NCI-H524 treated with DMSO at 0.1 percent for 48 hours (cell line): ENCODE data around the gene SCUBE1.

ENCODE experiments used
- DNase-seq: peaks from one replicate; lab custom pipeline; 2025; lab: John Stamatoyannopoulos, UW

The SCUBE1 gene

DNA sequence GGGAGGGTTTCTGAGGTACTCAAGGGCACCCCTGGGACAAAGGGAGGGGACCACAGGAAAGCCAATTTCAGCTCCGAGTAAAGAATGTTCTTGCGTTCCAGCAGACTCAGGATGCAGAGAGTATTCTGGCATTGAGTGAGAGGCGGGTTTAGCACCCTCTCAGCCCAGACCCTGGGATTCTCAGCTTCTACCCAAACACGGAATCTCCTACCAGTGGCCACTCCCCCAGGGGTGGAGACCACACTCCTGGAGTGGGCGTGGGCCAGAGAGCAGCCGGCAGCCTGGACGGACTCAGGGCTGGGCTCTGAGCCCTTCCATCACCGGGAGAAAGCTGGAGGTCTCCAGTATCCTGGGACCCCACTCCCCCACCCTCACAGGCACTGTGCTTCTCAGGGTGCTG is 130.1 kb downstream of the SCUBE1 start:
- DNase-seq: no peak

DNA sequence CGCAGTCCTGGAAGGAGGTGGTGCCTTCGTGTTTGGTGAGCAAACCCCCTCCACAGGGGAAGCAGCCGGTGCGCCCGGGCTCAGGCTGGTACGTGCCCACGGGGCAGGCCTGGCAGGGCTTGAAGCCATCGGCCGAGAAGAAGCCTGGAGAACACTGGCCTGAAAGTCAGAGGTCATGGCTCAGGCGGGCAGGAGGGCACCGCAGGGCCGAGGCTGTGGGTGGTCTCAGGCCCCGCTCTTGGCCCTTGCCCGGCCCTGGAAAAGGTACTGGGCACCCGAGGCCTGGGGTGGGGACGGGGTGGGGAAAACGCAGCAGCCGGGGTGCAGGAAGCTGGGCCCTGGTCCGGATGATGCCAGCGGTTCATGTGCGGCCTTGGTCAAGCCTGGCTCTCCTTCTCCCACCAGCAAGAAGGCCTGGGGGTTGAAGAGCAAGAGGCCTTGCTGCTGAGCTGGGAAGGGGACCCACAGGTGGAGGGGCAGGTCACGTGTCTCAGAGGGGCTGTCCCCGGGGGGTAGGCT is 130.7 kb downstream of the SCUBE1 start:
- DNase-seq: no peak

DNA sequence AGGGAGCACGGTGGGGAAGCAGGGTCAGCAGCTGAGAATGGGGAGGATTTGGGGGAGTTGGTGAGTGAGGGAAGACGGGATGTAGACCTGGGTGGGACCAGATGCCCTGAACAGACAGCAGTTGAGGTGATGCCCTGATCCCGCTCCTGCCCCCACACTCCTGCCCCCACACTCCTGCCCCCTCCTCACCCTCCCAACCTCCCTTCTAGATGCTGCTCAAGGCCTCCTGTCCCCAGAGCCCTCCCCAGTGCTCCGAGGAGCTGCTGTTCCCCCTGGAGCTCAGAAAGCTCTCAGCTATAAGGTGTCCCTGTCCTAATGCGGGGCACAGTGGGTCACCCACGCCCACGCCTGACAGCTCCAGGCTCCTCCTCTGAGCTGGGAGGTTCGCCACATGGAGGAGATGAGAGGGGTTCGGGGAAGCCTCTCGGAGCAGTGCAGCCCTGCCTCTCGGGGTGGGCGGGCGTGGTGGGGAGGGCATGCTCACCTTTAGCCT is 131.2 kb downstream of the SCUBE1 start:
- no peak for DNase-seq

DNA sequence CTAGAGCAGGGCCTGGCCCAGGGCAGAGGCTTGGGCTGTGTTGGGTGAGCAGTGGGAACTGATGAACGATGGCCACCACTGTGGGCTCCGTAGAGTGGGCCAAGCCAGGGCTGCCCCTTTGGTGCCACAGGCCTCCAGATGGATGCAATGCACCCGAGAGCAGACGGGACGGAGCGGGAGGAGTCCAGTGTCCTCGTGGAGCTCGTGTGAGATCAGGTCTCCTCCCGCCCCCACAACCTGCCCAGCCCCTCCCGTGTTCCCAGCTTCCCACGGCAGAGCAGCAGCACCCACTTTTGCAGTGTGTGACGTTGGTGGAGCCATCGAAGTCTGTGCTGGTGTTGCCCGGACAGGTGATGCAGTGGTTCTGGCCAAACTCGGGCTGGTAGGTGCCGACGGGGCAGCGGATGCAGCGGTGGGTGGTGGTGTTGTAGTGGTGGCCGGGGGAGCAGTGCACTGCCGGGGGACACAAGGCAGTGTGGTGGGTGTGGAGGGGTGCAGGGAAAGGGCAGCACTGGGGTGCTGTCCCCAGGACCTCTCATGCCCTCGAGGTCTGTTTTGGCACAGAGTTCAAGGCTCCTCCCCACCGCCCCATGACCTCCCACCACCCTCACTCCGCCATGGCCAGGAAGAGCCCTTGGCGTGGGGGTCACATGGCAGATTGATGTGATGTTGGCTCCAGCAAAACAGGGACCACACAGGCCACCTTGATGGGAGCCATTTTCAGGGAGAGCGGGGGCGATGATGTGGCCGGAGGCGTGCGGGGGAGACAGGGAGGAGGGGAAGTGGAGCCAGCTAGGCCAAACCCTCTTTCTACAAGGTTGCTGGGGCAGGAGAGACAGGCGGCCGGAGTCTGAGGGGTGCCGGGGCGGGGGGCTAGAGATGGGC is 132.3 kb downstream of the SCUBE1 start:
- no peak for DNase-seq

DNA sequence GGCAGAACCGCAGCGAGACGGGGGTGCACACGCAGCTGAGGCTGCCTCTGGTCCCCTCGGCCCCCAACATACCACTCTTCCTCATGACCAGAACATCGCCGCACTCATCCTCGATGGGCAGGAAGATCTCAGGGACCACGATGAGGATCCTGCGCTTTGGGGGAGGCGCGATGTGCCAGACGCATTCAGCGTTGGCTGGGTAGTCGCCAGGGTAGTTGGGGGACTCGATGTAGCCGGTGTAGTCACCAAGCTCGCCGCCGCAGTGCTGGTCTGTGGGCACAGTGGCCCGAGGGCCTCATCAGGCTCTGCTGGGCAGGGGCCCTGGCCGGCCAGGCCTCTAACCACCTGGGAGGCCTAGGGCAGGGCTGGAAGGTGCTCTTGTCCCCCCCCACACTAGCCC is 133.2 kb downstream of the SCUBE1 start:
- DNase-seq: no peak

DNA sequence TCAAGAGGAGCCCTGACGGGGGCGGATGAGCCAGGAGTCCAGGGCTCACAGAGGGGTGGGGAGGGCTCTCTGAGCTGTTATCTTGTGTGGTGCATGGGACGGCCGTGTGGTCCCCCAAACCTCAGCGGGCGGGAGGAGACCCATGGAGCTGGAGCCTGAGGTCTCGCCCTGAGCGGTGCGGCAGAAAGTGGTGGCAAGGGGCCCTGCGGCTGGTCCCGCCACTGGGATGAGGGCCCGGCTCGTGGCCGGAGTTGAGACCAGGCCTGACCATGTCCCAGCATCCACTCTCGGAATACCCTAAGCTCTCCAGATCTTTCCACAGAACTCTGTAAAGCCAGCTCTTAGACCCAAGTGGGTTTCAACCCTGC is 133.7 kb downstream of the SCUBE1 start:
- no peak for DNase-seq

DNA sequence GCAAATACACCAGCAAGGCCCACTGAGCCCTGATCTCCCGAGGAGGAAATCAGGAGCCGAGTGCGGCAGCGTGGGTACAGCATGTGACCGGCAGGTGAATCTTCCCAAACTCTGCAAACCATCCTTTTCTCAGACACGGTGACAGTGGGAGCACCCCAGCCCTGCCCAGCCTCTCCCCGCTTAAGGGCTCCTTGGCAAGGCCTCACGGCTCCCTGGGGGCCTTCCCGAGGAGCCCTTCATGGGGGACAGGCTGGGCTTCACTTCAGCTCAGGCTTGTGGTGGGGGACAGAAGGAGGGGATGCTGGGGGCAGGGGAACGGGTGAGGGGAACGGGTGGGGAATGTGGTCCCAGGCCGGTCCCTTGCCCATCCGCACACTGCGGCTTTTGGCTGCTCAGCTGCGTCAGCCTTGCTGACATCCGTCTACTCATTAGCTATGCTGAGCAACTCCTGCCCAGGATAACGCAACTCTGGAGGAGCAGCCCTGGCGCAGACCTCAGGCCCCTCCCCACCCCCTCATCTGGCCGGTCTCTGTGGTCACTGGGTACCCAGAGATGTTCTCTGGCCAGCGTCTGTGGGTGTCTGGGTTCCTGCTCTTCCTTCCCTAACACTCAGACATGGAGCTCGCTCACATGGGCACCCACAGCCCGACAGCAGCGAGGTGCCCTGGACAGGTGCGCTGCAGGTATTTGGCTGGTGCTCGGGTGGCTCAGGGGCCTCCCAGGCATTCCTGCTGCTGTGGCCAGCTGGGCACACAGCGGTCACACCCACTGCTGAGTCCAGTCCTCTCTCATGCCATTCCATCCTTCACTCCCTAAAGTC is 134.3 kb downstream of the SCUBE1 start:
- no peak for DNase-seq

DNA sequence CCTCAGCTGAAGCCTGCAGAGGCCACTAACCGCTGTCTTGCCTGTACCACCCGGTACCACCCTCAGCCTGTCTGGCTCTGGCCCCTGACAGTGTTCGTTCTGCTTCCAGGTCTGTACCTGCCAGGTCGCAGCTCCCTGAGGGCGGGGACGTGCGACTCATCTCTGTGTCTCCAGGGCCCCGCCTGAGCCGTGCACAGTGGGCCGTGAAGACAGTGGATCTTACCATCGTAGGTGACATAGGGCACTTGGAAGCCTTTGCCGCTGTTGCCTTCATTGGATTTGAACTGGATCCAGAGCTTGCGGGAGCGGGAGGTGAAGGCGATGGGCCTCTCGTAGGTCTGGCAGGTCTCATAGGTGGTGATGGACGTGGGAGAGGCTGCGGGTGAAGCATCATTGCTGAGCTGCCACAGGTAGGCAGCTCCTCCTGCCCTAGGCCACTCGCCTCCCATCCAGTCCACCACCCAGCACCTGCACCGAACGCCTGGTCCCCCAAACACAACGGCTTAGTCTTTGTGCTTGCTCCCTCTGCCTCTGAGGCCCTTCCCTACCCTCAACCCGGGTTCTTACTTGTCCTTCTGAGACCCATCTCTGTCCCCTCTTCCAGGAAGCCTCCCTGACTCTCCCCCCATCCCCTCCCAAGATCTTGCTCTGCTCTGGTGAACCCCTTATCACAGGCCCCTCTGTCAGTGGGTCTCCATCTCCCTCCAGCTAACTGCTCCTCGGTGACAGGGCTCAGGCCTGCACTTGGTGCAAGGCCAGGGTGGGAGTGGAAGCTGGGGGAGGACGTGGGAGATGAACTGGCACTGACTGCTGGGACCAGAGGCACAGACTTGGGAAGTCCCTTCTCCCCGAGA is 135.1 kb downstream of the SCUBE1 start:
- DNase-seq: no peak

DNA sequence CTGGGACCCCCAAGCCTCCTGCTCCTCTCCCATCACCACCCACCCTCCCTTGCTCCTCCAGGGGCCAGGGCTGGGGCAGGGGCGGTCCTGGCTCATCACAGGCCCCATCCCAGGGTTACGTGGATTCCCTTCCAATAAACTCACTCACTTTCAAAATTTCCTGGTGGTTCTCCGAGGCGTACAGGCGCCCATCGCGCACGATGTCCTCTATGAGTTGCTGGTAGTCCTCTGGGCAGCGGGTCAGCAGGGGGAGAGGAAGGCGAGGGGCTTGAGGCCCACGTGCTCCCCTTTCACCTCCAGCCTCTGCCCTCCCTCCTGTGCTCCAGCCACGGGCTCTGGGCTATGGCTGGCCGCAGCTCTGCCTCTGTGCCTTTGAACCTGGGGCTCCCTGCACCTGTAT is 135.8 kb downstream of the SCUBE1 start:
- no peak for DNase-seq

DNA sequence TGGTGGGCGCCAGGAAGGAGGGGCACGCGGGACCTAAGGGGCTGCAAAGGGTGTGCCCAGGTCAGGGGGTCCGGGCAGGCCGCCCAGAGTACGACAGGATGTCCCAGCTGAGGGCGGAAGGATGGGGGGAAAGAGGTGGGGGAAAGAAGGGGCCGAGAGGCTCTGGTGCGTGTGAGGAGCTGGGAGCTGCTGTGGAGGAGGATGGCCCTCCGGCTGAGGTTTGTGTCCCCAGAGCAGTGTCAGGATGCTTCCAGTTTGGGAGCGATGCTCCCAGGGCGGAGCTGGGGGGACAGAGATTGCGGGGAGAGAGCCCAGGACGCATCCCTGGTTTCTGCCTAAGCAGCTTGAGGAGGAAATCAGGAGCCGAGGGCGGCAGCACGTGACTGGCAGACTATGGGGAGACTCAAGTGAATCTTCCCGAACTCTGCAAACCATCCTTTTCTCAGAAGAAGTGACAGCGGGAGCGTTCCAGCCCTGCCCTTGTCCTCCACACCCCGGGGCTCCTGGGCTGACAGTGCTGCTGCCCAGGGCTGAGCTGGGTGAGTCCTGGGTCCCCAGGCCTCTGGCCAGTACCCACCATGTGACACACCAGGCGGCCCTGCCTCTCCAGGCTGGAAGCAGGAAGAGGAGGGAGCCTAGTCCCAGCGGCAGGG is 136.5 kb downstream of the SCUBE1 start:
- DNase-seq: no peak

DNA sequence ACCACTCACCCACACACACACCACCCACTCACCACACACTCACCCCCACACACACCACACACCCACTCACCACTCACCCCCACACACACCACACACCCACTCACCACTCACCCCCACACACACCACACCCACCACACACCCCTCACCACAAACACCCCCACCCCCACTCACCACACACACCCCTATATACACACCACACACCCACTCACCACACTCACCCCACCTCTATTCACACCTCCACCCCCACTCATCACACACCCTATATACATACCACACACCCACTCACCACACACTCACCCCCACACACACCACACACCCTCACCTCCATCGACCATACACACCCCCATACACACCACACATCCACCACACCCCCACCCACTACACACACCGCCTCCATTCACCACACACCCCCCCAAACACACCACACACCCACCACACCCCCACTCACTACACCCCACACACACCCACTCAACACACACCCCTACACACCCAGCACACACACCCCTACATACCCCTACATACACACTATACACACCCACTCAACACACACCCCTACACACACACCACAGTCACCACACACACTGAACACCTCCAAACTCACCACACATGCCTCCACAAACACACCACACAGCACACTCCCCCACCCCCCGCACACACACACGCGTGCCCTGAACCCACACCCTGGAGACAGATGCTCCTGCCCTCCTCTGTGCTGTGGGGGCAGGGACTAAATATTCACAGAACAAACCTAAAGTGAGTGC is 137.2 kb downstream of the SCUBE1 start:
- no peak for DNase-seq

DNA sequence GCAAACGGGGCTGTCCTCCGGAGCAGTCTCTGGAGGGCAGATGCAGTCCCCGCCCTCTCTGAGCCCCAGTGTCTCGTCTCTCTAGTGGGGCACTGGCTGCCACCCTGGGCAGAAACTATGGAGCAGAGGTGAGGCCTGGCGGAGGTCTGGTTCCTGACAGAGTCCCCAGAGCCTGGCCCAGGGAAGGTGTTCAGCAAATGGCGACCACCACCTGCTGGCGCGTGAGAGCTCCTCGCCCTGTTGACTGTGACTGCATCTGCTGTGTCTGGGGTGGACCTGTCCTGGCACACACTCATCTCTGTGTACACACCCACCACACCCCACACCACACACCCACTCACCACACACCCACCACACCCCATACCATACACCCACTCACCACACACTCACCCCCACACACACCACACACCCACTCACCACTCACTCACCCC is 137.9 kb downstream of the SCUBE1 start:
- DNase-seq: no peak

DNA sequence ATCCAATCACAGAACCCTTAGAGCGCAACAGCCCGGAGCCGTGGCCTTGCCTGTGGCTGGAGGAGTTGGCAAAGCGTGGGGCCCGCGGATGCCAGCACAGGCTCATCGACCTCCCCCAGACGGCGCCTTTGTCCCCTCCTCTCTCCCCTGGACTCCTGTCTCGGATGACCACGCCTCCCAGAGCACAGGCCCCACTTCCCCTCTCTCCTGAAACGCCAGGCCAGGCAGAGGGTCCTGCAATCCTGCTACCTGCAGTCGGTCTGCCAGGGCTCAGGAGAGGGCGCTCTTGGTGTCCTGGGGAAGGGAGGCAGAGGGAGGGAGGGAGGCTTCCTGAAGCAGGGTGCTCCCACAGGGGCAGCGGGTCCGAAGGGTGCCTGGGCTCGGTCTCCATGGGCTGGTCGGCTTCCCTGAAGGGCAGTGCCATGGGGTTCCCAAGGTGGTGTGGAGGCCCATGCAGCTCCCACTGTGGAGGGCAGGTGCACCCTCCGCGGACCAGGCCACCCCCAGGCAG is 139.6 kb downstream of the SCUBE1 start:
- no peak for DNase-seq

DNA sequence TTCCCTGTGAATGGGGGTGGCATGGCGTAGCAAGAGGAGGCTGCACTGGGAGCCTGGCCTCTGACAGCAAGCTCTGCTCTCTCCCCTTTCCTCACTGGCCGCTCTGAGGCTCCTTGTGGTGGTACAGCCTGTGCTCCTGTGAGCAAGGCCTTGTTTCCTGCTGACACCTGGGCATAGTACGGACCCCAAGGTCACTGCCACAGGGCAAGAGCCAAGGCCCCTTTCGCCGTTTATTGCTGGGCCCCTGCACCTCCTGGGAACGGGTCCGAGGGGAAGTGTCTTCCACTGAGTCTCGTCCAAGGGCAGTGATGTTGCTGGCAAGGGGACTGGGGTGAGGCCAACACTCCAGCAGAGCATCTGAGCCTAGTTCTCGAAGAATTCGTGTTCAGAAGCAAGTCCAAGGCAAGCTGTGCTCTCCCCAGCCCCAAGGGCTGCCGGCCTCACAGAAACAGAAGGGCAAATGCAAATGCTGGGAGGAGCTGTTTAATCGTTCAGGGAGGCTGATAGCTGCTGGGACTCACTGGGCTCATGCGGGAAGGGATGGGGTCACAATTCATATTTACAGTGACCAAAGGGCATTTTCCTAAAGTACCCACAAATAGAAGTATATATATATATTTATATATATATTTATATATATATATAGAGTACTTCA is 140.3 kb downstream of the SCUBE1 start:
- DNase-seq: no peak

DNA sequence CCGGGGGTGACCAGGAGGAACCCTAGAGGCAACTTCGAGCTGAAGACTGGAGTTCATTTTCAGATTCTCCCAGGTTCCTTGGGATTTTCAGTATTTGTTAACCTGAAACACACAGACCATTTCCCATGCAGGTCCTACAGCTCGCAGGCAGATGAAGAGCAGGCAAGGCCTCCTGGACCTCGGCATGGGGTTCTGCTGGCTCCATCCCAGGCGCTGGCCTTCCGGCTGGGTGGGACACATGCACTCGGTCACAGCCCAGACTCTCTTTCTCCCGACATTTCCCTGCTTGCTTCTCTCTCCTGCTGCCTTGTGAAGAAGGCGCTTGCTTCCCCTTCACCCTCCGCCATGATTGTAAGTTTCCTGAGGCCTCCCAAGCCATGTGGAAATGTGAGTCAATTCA is 140.8 kb downstream of the SCUBE1 start:
- no peak for DNase-seq

DNA sequence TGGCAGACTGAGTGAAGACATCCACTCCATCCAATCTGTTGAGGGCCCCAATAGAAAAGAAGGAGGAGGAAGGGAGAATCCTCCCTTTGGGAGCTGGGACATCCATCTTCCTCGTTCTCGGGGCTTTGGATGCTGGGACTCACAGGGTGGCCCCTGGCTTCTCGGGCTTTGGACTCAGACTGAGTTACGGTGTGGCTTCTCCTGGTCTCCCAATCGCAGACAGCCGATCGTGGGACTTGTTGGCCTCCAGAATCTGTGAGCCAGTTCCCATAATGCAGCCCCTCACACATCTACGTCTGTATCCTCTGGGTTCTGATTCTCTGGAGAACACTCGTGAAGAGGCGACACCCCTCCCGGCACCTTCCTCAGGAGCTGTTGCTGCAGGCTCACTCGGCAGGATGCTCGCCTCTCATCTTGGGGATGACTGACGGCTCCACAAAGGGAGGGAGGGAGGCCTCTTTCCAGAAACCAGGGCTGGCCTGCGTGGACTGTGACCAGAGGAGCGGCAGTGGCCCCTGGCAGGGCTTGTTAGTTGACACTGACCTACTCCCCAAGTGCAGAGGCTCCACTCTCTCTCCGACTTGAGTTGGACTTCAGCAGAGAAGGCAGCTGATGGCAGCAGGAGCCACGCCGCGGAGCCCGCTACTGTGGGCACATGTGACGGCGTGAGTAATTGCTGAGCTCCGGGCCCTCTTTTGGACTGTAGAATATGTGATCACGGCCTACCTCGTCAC is 141.5 kb downstream of the SCUBE1 start:
- DNase-seq: no peak

DNA sequence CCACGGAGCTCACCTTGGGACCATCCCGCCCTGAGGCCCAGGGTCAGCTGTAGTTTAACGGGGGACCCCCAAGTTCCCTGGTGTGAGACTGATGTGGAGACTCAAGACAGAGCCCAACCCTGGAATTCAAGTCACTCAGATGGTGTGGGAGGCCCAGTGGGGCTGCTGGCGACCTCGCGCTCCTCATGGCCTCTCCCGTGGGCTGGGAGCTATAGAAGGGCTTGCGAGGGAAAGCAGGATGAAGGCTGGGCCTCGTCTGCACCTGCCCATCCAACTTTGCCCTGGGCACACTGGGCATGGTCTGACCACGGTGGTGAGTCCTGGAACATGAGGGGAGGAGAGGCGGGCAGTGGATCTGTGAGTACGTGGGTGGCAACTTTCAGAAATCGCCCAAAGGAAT is 142.6 kb downstream of the SCUBE1 start:
- no peak for DNase-seq

DNA sequence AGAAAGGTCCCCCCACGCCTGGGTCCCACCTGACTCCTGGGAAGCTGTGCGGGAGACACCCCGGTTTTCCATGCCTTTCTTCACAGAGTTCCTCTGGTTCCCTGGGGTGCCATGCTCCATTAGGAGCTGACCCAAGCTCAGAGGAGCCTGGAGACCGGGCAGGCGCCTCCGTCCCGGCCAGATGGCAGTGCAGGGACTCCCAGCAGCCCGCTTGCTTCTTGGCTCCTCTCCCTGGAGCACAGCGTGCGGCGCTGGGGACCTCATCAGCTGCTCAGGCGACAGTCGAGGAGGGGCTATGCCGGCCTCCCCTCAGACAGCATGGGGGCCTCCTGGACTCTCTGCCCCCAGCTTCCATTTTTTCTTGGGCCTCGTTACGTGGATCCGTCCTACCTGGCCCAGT is 143.1 kb downstream of the SCUBE1 start:
- no peak for DNase-seq

DNA sequence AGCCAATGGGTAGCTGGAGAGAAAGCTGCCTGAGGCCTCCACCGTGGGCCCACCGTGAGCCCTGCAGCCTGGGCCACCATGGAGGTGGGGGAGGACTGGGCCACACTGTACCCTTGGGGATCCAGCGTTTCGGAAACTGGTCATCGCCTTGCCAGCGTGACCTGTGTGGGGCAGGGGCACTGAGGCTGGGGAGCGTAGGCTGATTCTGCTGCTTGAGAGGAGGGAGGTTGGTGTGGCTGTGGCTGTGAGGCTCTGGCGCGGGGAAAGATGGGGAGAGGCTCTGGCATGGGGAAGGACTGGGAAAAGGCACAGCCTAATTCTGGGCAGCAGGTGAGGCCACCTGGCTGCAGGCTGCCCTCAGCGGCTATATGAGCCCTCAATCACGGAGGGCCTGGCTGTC is 143.6 kb downstream of the SCUBE1 start:
- no peak for DNase-seq
